GM12878 (cell line): Measurements from ENCODE around the gene TCF12. TPM values are rescaled to one million over a fixed set of nuclear protein-coding genes. Genes with fewer than 3 reads are reported as not detected.

Source experiments
- ATAC-seq: fragments of 200-7000 bp; cut with Tn5 transposase; 3 replicates; pipeline ENCODE4 v1.9.1; 2020; ENCODE audit warnings: mild to moderate bottlenecking, moderate library complexity
- BruUV-seq: library from RNA; stranded (reverse); fragments of 400-500 nt; replicated peaks from 2 replicates; lab custom pipeline; 2021; lab: Mats Ljungman, UMichigan
- CTCF ChIA-PET: fragments of 300-600 bp; sonication (Branson Sonifier 250); formaldehyde crosslinking; extraction: SDS; loops from one replicate; lab custom pipeline; 2021; ENCODE audit warnings: inconsistent platforms; lab: Yijun Ruan, JAX
- POLR2A ChIA-PET: fragments of 350-600 bp; formaldehyde crosslinking; extraction: SDS; loops from one replicate; lab custom pipeline; 2021; ENCODE audit warnings: inconsistent platforms; lab: Charles Lee
- RAD21 ChIA-PET: fragments of 300-600 bp; sonication (Branson Sonifier 250); formaldehyde crosslinking; loops from one replicate; lab custom pipeline; 2023; ENCODE audit warnings: antibody characterized with exemption; ENCODE audit not compliant: unreplicated experiment; lab: Charles Lee
- SMC1A ChIA-PET: fragments of 300-600 bp; sonication (Branson Sonifier 250); formaldehyde crosslinking; loops from one replicate; lab custom pipeline; 2023; ENCODE audit not compliant: unreplicated experiment, uncharacterized antibody; lab: Charles Lee
- DNase-seq: peaks from one replicate; pipeline ENCODE4 v3.0.0-alpha.2; 2011; ENCODE audit warnings: low read depth, low spot score
- FAIRE-seq: peaks from 3 replicates; lab custom pipeline; 2011; peaks lifted over from hg19 to GRCh38; lab: Jason Lieb, UNC
- H2AFZ ChIP-seq: 2 replicates; pipeline ENCODE4 v1.6.0; 2011; ENCODE audit warnings: low read depth, low read length, control low read depth; ENCODE audit not compliant: control insufficient read depth
- H3K27ac ChIP-seq: 2 replicates; pipeline ENCODE4 v1.5.1; 2011; ENCODE audit warnings: control low read depth; ENCODE audit not compliant: control insufficient read depth, insufficient read depth
- H3K27me3 ChIP-seq, 2 experiments: replicated peaks in 1 of 2; 2 replicates each; pipeline versions ENCODE4 v1.6.0 to v1.6.1; 2011; ENCODE audit warnings: low read length in 1 of 2; ENCODE audit not compliant: control insufficient read depth in 2 of 2, insufficient read depth in 2 of 2
- H3K36me3 ChIP-seq, 2 experiments: 2 replicates each; pipeline ENCODE4 v1.5.1; 2011; ENCODE audit warnings: low read length in 1 of 2; ENCODE audit not compliant: control insufficient read depth in 2 of 2, insufficient read depth in 2 of 2
- H3K4me1 ChIP-seq: 2 replicates; pipeline ENCODE4 v1.6.1; 2011; ENCODE audit warnings: mild to moderate bottlenecking, low read length, moderate library complexity, mixed read lengths; ENCODE audit not compliant: control insufficient read depth, insufficient read depth
- H3K4me2 ChIP-seq: 2 replicates; pipeline ENCODE4 v1.6.0; 2011; ENCODE audit warnings: control low read depth; ENCODE audit not compliant: control insufficient read depth, insufficient read depth
- H3K4me3 ChIP-seq: fragments of 200-600 bp; sonication (generic); 2 replicates; pipeline ENCODE4 v1.5.1; 2016
- H3K79me2 ChIP-seq: 2 replicates; pipeline ENCODE4 v1.6.0; 2011; ENCODE audit warnings: low read length; ENCODE audit not compliant: control insufficient read depth, insufficient read depth
- H3K9ac ChIP-seq: 2 replicates; pipeline ENCODE4 v1.8.0; 2011; ENCODE audit warnings: low read length, control low read depth, mixed read lengths; ENCODE audit not compliant: control insufficient read depth, insufficient read depth
- H3K9me3 ChIP-seq: replicated peaks from 3 replicates; pipeline ENCODE4 v1.5.1; 2011; ENCODE audit warnings: mild to moderate bottlenecking, low read length; ENCODE audit not compliant: control insufficient read depth, insufficient read depth
- H4K20me1 ChIP-seq: 2 replicates; pipeline ENCODE4 v1.6.0; 2011; ENCODE audit not compliant: control insufficient read depth, insufficient read depth
- DPF2 ChIP-seq: fragments of 450-650 bp; IDR thresholded peaks from 2 replicates; pipeline ENCODE4 v1.6.1; 2017; ENCODE audit warnings: mild to moderate bottlenecking
- IRF4 ChIP-seq: IDR thresholded peaks from 2 replicates; pipeline ENCODE4 v1.6.1; 2011; ENCODE audit warnings: low read depth, low read length
- JUND ChIP-seq: IDR thresholded peaks from 2 replicates; pipeline ENCODE4 v1.6.1; 2012; ENCODE audit warnings: low read depth, mild to moderate bottlenecking, low read length, improper control_type of control experiment, moderate library complexity
- MTA2 ChIP-seq: fragments of 450-650 bp; IDR thresholded peaks from 2 replicates; pipeline ENCODE4 v1.6.1; 2016; ENCODE audit warnings: low read depth, mild to moderate bottlenecking, moderate library complexity
- MTA3 ChIP-seq: IDR thresholded peaks from 2 replicates; pipeline ENCODE4 v1.6.1; 2012; ENCODE audit warnings: low read length, inconsistent platforms, borderline replicate concordance
- PAX5 ChIP-seq: IDR thresholded peaks from 2 replicates; pipeline ENCODE4 v1.6.1; 2011; ENCODE audit warnings: low read depth, low read length, borderline replicate concordance
- SKIL ChIP-seq: fragments of 450-650 bp; IDR thresholded peaks from 2 replicates; pipeline ENCODE4 v1.6.1; 2017; ENCODE audit warnings: mild to moderate bottlenecking, low read depth, inconsistent platforms; ENCODE audit not compliant: poor library complexity, severe bottlenecking
- USF2 ChIP-seq: IDR thresholded peaks from 2 replicates; pipeline ENCODE4 v1.6.1; 2011; ENCODE audit warnings: low read depth, low read length, improper control_type of control experiment, borderline replicate concordance
- ZBTB11 ChIP-seq: fragments of 450-650 bp; formaldehyde crosslinking; IDR thresholded peaks from 2 replicates; pipeline ENCODE4 v1.5.0; 2022; ENCODE audit warnings: mild to moderate bottlenecking, missing genetic modification characterization
- ZNF384 ChIP-seq: IDR thresholded peaks from 2 replicates; pipeline ENCODE4 v1.6.1; 2012; ENCODE audit warnings: low read depth, mild to moderate bottlenecking, low read length, improper control_type of control experiment, borderline replicate concordance
- ZNF592 ChIP-seq: fragments of 450-650 bp; IDR thresholded peaks from 2 replicates; pipeline ENCODE4 v1.6.1; 2017; ENCODE audit warnings: mild to moderate bottlenecking, moderate library complexity
- ZNF622 ChIP-seq: fragments of 450-650 bp; IDR thresholded peaks from 2 replicates; pipeline ENCODE4 v1.6.1; 2017; ENCODE audit warnings: mild to moderate bottlenecking, inconsistent platforms
- WGBS: methylation state at CpG from one replicate; pipeline ENCODE4 v1.1.6; 2016; ENCODE audit warnings: low lambda C conversion rate; ENCODE audit not compliant: insufficient replicate concordance, insufficient coverage; ENCODE audit errors: missing lambda C conversion rate; 5-methylcytosine and 5-hydroxymethylcytosine counted together
- in situ Hi-C: fragments of 300-500 bp; cut with MboI; formaldehyde crosslinking; loops from 9 replicates; pipeline ENCODE4 v1.14.3; 2018; ENCODE audit warnings: mixed read lengths
- intact Hi-C: fragments of 100-400 bp; cut with micrococcal nuclease; formaldehyde crosslinking; loops from one replicate; pipeline ENCODE4 v1.14.2; 2022; ENCODE audit not compliant: unreplicated experiment
- polyA plus RNA-seq, 11 experiments: library from polyadenylated mRNA; depleted of rRNA in 4 of 11; unstranded in 6 of 11; stranded (reverse) in 5 of 11; fragments of >200 nt; fragmentation: Nextera tagmentation in 4 of 11; fragmentation: Illumina TruSeq in 1 of 11; extraction: Ambion mirVana in 4 of 11; extraction: Trizol in 1 of 11; gene quantifications; 1 replicate in 1 of 11; 2 replicates in 10 of 11; pipeline versions ENCODE4 v1.2.1 to v1.2.3, GENCODE V29; 2011 to 2016; ENCODE audit warnings: inconsistent platforms in 2 of 11, missing spikeins in 2 of 11, low read depth in 1 of 11
- total RNA-seq, 4 experiments: library from RNA; depleted of rRNA in 3 of 4; stranded (reverse); fragments of >200 nt in 3 of 4; fragmentation: Illumina TruSeq in 1 of 4; extraction: Trizol in 1 of 4; gene quantifications; 2 replicates each; pipeline versions ENCODE4 v1.2.1 to v1.2.3, GENCODE V29; 2013 to 2021

Gene TCF12
- total and polyA plus RNA-seq, 10 of the 15 experiments (the other 5 are each of a cell fraction or from before 2014, with no cell fraction given) = 8.2 to 70.9 (median 49.5) TPM

GRCh38 chr15:57205027-57205855 lies 286.8 kb downstream of the TCF12 start:
- Histone ChIP-seq H3K9me3 (no peaks in the 10 kb centered on the region), H3K4me3 (no peak overlapping the region), H2AFZ (no peak overlapping the region), H3K36me3 (no peaks in the 10 kb centered on the region; a peak in 2 of 4 replicates), H3K4me1 (no peaks in the 10 kb centered on the region), H4K20me1 (no peaks in the 10 kb centered on the region), H3K9ac (no peak overlapping the region), H3K27me3 (no peaks in the 10 kb centered on the region), H3K4me2 (no peak overlapping the region), H3K79me2 (no peaks in the 10 kb centered on the region), H3K27ac (no peak overlapping the region)
- no TSS peak for BruUV-seq
- in situ Hi-C loops (no loop called here), intact Hi-C loops (no loop called here)
- no peak for ATAC-seq
- RAD21 ChIA-PET = interaction anchor here (1.5 kb wide), 1 partner anchor 101 kb away, joined by 4 read pairs; no protein-coding TSS in a partner anchor
- POLR2A ChIA-PET = no interaction called here
- 91% methylated on average over 10 of the region's 11 CpGs for WGBS
- CTCF ChIA-PET = no interaction called here
- no peak for FAIRE-seq
- DNase-seq = no peak
- SMC1A ChIA-PET = interaction anchor here (1.5 to 2.4 kb wide), 4 partner anchors 8 to 58 kb away, joined by 3 to 9 read pairs (median 6); no protein-coding TSS in a partner anchor
- TF ChIP-seq IRF4 = no peak
- TF ChIP-seq ZNF622 = no peak
- no peak for TF ChIP-seq USF2
- no peak for TF ChIP-seq ZBTB11 (CRISPR knock-in tag)
- no peak for TF ChIP-seq MTA3
- no peak for TF ChIP-seq SKIL
- no peak for TF ChIP-seq ZNF592
- TF ChIP-seq ZNF384 = no peak
- no peak for TF ChIP-seq DPF2
- no peak for TF ChIP-seq PAX5
- no peak for TF ChIP-seq MTA2
- no peak for TF ChIP-seq JUND
